EH (cell line): ENCODE measurements around the gene TINAGL1.
A peak's percentile ranks its signal among the peaks of the same experiment; 100 is the strongest.

ENCODE experiments used
- DNase-seq: peaks from one replicate; pipeline ENCODE4 v3.0.0-alpha.2; 2015; ENCODE audit warnings: low read depth

The TINAGL1 gene

DNA sequence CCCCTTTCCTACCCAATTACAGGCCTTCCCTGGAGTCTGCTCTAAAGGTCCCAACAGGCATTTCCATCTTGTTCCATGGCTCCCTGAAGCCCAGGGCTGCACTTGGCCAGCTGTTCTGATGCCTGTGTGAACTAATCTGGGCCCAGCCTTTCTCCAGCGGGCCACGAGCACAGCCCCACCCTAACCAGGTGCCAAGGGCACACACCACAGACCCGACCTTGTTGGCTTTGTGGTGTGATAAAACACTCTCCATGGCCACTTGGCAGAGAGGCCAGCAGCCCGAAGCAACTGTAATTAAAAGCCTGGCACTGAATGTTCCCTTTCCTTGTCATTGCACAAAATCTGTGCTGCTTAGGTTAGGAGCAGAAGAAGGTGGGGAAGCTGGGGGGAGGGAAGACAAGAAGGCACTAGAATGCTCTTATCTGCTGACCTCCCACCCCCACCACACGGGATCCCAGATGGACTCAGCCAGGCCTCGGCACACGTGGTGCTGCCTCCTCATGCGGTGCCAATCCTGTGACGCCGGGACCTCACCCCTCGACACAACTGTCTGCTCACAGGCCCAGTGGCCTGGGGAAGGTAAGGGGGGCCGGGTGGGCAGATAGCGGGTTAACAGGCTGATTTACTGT is 51.1 kb downstream of the TINAGL1 start:
- no peak for DNase-seq

DNA sequence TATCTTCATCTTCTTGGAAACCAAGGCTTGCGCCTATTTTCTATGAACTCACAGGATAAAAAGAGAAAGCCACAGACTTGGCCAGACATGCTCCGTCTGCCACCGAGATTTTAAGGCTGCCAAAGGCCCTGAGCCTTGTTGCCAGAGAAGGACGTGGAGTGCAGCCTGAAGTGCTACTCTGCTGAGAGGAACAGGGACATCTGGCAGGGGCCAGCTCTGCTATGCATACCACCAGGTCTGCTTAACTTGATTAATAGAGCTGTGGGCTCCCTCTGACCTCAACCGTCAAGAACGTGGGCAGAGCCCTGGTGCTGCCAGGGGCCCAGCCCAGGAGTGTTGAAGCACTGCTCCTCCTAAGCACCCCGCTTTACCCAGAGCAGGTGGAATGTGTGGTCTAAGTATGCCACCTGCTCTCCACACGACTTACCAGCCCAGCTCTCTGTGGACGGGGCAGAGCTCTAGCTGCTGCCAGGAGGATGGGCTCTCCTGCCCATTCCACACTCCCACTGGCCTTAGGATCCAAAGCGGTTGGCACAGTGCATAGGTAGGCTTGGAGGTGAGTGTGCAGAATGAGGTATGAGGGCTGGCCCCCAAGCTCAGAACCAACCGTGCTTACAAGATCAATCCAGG is 51.7 kb downstream of the TINAGL1 start:
- no peak for DNase-seq

DNA sequence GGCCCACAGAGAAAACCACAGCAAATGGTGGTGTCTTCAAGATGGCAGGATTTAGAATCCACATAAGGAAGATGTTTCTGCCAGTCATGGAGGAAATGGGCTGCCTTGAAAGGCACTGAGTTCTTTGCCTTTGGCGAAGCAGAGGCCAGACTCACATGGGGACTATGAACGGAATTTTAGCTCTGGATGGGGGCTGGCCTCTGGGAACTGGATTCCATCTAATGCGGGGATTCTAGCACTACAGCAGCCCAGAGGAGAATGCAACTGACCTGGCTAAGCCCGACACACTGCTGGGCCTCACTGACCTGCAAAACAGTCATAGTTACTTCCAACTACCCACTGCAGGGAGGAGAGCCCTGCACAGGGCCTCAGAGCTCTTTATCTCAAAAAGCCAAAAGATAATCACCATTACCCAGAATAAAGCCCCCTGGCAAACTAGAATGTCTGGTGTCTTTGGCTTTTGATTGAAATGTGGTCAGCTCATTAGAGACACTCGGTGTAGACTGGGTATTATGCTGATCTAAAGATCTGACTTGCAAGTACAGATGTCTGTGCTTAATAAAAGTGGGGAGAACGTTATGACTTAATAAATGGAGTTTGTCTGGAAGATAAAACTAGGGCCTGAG is 52.7 kb downstream of the TINAGL1 start:
- peak; percentile 58 for DNase-seq

DNA sequence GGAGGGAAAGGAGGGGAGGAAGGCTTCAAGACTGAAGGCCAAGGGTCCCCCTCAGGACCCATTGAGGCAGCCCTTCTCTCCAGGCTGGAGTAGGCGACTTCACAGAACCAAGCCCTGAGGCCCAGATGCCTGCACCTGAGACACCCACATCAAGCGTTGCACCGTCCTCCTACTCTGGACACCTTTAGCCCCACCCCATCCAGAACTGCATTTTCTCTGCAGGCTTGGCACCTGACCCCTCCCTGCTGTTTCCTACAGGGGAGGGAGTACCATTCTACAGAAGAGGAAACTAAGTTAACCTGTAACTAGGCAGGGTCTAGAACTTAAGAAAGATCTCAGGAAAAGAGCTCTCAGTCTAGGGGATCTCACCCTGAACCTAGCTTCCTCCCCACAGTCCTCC is 56.3 kb downstream of the TINAGL1 start:
- no peak for DNase-seq

DNA sequence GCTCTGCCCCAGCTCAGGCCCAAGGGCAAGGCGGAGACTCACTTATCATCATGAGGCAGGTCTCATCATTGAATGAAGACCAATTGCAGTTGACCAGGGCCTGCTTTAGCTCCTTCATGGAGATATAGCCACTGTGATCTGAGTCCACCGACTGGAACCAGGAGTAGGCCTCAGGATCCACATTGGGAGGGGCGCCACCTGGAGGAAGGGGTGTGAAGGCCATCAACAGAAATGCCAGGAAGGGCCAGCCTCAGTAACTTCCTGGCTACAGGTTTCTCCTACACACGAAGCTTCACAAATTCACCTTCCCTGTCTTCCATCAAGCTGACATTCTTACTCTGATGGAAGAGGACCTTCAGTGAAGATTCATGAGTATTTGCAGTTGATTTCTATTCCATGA is 56.8 kb downstream of the TINAGL1 start:
- peak; percentile 36 for DNase-seq
